A549 treated with AZD9567 at 1 μM for 4 hours (cell line): ENCODE measurements around the gene NDUFA5. TPM values are rescaled to one million over a fixed set of nuclear protein-coding genes. Genes with fewer than 3 reads are reported as not detected.

Experiments
- total RNA-seq: library from RNA; stranded (reverse); fragments of 200-300 nt; extraction: Qiagen RNA extraction; gene quantifications from 5 replicates; pipeline ENCODE4 v1.2.3, GENCODE V29; 2022; ENCODE audit not compliant: insufficient read depth

The NDUFA5 gene
- total RNA-seq, result 28.2 to 46.6 TPM (median 37.2 TPM) in 5 replicates

GRCh38 chr7:123557398-123558288, at the start of gene NDUFA5:
Gene NDUFA5, minus strand, starts transcription at chr7:123557818. Its CDS starts 23 bp downstream, at chr7:123557795.

GRCh38 chr7:123601530-123601929, 43.9 kb upstream of the NDUFA5 start, which contains the start of gene ASB15:
Gene ASB15, plus strand, starts transcription at chr7:123601821. Its CDS starts 12,682 bp downstream, at chr7:123614503.

GRCh38 chr7:123534383-123535260, 23.0 kb downstream of the NDUFA5 start, which contains the start of gene IQUB:
Gene IQUB, minus strand, starts transcription at chr7:123534595. Its CDS starts 22,255 bp downstream, at chr7:123512340.

Other genes starting within 250 kb of the NDUFA5 start
- gene IQUB, start 23.2 kb downstream of the NDUFA5 start, total RNA-seq, result 0.02 to 0.04 TPM (median 0.03 TPM) in 4 of 5 replicates, not detected in the other
- not detected in 5 replicates for gene ASB15, start 44.0 kb upstream of the NDUFA5 start, total RNA-seq
- gene LMOD2, start 98.0 kb upstream of the NDUFA5 start, total RNA-seq, result not detected in 5 replicates
- gene WASL, start 191.2 kb upstream of the NDUFA5 start, total RNA-seq, result 18.8 to 31.3 TPM (median 22.8 TPM) in 5 replicates